ENCODE data around the gene FICD.

The FICD gene

GRCh38 chr12:108502922-108503321, 12.2 kb upstream of the FICD start:
- DNase-seq (ENCODE audit: low read depth) = no peak

GRCh38 chr12:108505129-108505528, 9.9 kb upstream of the FICD start:
- DNase-seq (ENCODE audit: low read depth) = no peak

GRCh38 chr12:108507971-108508642, 7.0 kb upstream of the FICD start:
- peak; percentile 71 for DNase-seq (ENCODE audit: low read depth)

- DNase-seq (ENCODE audit: low read depth) = no peak
Observed at GRCh38 chr12:108509806-108510205, 5.3 kb upstream of the FICD start.

DNA sequence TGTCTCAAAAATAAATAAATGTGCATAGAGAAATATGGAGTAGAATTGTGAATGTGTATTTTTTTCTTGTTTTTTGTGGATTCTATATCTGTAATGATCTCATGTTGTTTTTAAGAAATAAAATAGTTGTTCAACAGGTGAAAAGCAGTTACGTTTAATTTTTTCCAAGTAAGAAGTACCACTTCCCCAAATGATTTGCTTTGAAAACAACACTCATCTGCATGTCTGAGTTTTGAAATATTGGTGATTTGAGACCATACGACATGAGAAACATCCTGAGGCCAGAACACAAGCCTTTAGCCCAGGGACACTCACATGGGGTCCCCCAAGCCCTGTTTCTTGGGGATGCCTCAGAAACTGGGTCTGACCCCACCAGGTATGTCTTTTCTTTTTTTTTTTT, 4.2 kb upstream of the FICD start:
- DNase-seq (ENCODE audit: low read depth) = no peak

DNA sequence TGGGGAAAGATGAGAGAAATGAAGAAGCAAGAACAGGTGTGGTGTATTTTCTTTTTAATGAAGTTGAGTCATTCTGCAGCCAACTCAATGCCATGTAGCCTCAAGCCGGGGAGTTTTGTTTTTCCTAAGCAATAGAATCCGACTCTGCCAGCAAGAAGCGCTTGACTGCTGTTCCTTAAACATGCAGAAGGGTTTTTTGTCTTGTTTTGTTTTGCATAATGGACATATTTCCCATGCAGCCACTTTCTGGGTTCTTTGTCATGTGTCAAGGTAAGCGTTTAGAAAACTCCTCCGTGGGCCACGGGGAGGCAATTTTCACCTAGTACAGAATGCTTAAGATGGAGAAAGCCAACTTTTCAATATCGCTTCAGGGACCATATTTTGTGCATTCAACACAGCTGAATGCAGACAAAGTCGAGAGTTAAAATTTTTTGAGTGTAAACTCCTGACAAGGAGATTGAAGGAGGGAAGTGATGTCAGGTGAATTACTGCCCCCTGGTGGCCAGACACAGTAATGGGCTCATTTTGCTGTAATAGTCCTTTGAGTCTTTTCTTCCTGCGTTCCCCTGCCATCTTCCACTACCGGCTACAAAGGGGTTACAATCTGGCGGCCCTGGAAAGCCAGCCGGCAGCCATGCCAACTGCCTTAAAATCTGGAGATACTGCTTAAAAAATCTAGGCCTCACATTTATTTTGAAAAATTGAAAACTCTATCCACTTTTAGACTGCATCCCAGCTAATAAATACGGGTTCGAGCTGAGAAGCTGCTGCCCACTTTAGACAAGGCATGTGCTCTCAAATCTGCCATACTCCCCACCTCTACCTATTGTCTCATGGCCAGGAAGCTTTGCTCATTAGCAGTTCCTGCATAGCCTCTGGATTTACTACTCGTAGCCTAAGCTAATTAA, 3.2 kb upstream of the FICD start:
- peak; percentile 76 for DNase-seq (ENCODE audit: low read depth)

- no peak for DNase-seq (ENCODE audit: low read depth)
Observed at GRCh38 chr12:108514468-108514972, 557 bp upstream of the FICD start.

GRCh38 chr12:108515916-108516315, 839 bp downstream of the FICD start:
- DNase-seq (ENCODE audit: low read depth) = no peak

- DNase-seq (ENCODE audit: low read depth) = peak; percentile 47
Observed at GRCh38 chr12:108516511-108517275, 1.6 kb downstream of the FICD start.

GRCh38 chr12:108517288-108518100, 2.4 kb downstream of the FICD start:
- DNase-seq (ENCODE audit: low read depth) = no peak

DNA sequence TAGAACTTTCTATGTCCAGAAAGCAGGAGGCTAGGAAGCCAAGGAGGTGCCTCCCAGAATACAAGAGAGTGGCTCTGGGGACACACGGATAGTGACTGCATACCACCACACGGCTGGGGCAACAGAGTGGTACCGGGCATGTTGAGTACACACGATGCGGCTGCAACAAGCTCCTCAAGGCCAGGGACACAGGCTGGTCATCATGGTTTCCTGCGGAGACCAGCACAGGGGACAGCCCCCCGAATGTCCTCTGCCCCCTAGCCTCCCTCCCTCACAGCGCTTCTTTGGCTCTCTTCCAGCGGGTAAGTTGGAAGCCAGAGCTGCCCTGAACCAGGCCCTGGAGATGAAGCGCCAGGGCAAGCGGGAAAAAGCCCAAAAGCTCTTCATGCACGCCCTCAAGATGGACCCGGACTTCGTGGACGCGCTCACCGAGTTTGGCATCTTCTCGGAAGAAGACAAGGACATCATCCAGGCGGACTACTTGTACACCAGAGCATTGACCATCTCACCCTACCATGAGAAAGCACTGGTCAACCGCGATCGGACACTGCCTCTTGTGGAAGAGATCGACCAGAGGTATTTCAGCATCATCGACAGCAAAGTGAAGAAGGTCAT, 3.1 kb downstream of the FICD start:
- DNase-seq (ENCODE audit: low read depth) = no peak

GRCh38 chr12:108518716-108519496, 3.8 kb downstream of the FICD start:
- DNase-seq (ENCODE audit: low read depth) = no peak

GRCh38 chr12:108519558-108519957, 4.5 kb downstream of the FICD start:
- no peak for DNase-seq (ENCODE audit: low read depth)

GRCh38 chr12:108523365-108523764, 8.3 kb downstream of the FICD start:
- no peak for DNase-seq (ENCODE audit: low read depth)

DNA sequence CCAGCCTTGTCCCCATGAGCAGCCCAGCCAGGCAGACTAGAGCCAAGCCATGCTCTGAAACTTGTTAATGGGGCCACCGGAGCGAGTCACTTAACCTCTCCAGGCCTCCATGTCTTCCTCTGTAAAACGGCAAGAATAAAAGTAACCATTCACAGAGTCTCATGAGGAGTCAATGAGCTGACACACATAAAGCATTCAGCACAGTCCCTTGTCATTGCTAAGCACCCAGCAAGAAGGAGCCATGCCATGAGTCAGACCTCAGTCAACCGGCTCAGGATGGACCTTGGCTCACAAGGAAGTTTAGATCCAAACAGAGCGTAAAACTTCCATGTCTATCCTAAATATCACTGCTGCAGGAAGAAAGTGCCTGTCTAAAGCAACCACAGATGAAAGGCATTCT, 10.6 kb downstream of the FICD start:
- peak; percentile 92 for DNase-seq (ENCODE audit: low read depth)

DNA sequence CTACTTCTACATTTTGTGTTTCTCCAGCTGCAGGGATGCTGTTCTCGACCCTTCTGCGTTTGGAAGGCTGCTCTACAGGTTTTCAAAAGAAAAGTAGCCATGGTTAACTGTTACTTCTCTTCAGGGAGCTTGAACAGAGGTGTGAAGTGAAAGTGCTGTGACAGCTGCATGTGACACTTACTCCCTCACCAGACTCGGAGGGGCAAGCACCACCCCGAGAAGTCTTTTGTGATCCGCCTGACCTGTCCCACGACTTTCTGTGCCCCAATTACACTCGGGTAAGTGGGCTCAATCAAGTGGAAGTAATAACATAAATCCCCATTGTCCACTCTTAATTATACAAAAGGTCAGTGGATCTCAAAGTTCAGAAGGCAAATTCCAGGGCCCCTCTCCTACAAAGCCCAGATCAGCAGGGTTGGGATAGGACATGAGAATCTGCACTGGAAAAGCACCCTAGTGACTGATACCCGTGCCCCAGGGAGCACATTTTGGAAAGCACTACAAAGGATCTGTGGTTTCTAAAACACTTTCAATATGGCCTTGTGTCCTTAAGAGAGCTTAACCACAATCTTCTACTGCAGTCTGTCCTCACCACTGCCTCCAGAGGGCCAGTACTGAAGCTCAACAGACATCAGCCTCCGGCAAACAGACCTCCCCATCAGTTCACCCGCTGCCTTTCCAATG, 11.5 kb downstream of the FICD start:
- DNase-seq (ENCODE audit: low read depth) = peak; percentile 54

GRCh38 chr12:108527166-108527496, 12.1 kb downstream of the FICD start:
- no peak for DNase-seq (ENCODE audit: low read depth)

DNA sequence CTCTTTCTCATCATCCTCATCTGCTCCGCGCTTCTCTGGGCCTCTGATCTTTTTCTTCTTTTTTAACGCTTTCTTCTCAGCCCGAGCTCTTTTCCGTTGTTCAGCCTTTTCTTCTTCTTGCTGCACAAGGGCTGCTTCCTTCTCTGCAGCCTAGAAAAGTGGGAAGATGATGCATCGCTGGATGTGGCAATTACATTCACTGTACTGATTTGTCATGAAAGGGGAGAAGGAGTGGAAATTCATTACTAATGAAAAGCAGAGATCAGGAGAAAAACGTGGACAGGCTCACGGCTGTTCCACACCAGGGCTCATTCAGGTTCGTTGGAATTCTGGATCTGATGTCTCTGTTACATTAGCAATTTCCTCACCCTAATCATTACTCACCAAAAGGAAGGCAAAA, 15.1 kb downstream of the FICD start:
- DNase-seq (ENCODE audit: low read depth) = no peak

GRCh38 chr12:108531929-108532848, 17.1 kb downstream of the FICD start:
- no peak for DNase-seq (ENCODE audit: low read depth)

All from ELR (cell line).